ENCODE results near the gene ZMYND10. TPM values are rescaled to one million over a fixed set of nuclear protein-coding genes. Genes with fewer than 3 reads are reported as not detected.

The ZMYND10 gene
- total and polyA plus RNA-seq, 2 donors (not counting 3 experiments of a cell fraction or from before 2014, with no cell fraction given), result 0.25 to 0.38 TPM

DNA sequence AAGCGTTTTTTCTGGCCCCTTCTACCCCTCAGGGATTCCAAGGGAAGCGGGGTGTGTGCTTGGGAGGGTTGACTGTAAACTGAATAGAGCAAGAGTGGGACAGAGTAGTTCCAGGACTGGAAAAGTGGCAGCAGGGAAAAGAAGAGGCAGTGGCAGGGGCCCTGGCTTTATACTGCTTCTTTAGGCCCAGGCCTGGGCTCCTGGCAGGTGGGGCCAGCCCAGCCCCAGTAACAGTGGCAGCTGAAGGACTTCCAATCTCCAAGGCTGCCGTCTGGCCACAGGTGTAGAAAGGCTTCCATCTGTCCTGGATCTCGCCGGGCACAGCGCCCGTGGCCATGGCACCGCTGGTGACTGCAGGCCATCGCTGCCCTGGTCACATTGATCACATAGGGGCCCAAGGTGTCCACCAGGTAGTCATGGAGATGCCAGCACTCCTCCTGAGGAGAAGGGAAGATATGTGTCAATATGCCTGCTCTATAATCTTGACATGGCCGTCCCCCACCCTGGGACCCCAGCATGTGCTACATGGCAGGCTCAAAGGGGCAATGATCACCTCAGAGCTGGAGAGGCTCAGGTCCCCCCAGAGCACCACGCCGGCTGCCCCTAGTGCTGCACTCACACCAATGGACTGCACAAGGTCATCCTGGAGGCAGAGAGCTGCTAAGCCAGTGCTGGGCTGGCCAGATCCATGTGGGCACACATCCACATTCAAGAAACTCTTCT is 52.3 kb downstream of the ZMYND10 start:
- BruUV-seq (replicated peaks), result no TSS peak
- H3K9me1 ChIP-seq (replicated peaks; ENCODE audit: control insufficient read depth, extremely low read depth, insufficient read depth, low read length), result no peaks in the 10 kb centered on the region
- H2AFZ ChIP-seq (ENCODE audit: low read depth, low read length), result peak overlapping the region; percentile 47
- H3K27me3 ChIP-seq (ENCODE audit: control insufficient read depth in 2 of 2, insufficient read depth in 2 of 2, low read length in 2 of 2), result no peaks in the 10 kb centered on the region
- ChIA-PET CTCF (interaction anchor here (2.4 kb wide), 1 partner anchor 31 kb away, joined by 18 read pairs; no protein-coding TSS in a partner anchor), POLR2A (no interaction called here)
- H3K4me2 ChIP-seq (ENCODE audit: insufficient read depth, low read length), result peak overlapping the region; percentile 26
- dilution Hi-C loops (cut with MboI; ENCODE audit: extremely low pct_ligation_motif_present, low sequenced_read_pairs) (no loop called here), intact Hi-C loops (cut with micrococcal nuclease) (no loop called here)
- DNase-seq (ENCODE audit: low read depth, low spot score), result no peak
- H3K4me1 ChIP-seq (ENCODE audit: control insufficient read depth, extremely low read depth, insufficient read depth, low read length), result peaks cover 14% of the 10 kb centered on the region
- peaks cover 1 to 19% of the 10 kb centered on the region in 2 experiments for H3K36me3 ChIP-seq (ENCODE audit: control insufficient read depth in 2 of 2, extremely low read depth in 1 of 2, insufficient read depth in 2 of 2, low read length in 2 of 2)
- no peak for FAIRE-seq
- no peaks in the 10 kb centered on the region for H4K20me1 ChIP-seq (replicated peaks; ENCODE audit: control insufficient read depth, extremely low read depth, insufficient read depth, low read length)
- H3K9ac ChIP-seq (replicated peaks; ENCODE audit: extremely low read depth, insufficient read depth, low read length), result peak overlapping the region; percentile 16
- TF ChIP-seq GATA2 (IDR thresholded peaks at IDR 0.05; ENCODE audit: insufficient read depth, insufficient read length, low read depth, low read length) (no peak), POLR2A (IDR thresholded peaks at IDR 0.05; ENCODE audit: low read depth, low read length) (no peak), POLR2AphosphoS5 (IDR thresholded peaks at IDR 0.05; ENCODE audit: insufficient read depth, low read depth, low read length) (no peak), FOS (IDR thresholded peaks at IDR 0.05; ENCODE audit: borderline replicate concordance, insufficient read depth, low read length) (no peak), EZH2 (IDR thresholded peaks at IDR 0.05; ENCODE audit: borderline replicate concordance, low read depth, low read length, severe bottlenecking) (no peak), CTCF (IDR thresholded peaks at IDR 0.05; ENCODE audit: extremely low read depth in 1 of 2, insufficient read depth in 1 of 2, low read depth in 1 of 2, low read length in 2 of 2) (no peak), JUN (IDR thresholded peaks at IDR 0.05; ENCODE audit: borderline replicate concordance, insufficient read depth, insufficient read length, low read depth) (no peak), MYC (IDR thresholded peaks at IDR 0.05; ENCODE audit: low read depth, low read length) (no peak)
- TF ChIP-seq, protein P1, sequence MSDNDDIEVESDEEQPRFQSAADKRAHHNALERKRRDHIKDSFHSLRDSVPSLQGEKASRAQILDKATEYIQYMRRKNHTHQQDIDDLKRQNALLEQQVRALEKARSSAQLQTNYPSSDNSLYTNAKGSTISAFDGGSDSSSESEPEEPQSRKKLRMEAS (IDR thresholded peaks at IDR 0.05; ENCODE audit: insufficient read depth, insufficient read length), result no peak
- no peaks in the 10 kb centered on the region for H3K9me3 ChIP-seq (replicated peaks; ENCODE audit: control insufficient read depth, insufficient read depth, low read length)
- peaks cover 27% of the 10 kb centered on the region for H3K79me2 ChIP-seq (ENCODE audit: control insufficient read depth, insufficient read depth, low read length)
- peak overlapping the region; percentile 4 for H3K27ac ChIP-seq (ENCODE audit: insufficient read depth, low read depth, low read length)
- H3K4me3 ChIP-seq (replicated peaks in 1 of 3; ENCODE audit: insufficient read depth in 1 of 3, low read depth in 1 of 3, low read length in 3 of 3), result no peak overlapping the region

All from endothelial cell of umbilical vein (primary cell).